Neuron (in vitro differentiated cells): ENCODE results near the gene DYRK1B.
"Not testable (repeated sequence)": the region's sequence is repeated elsewhere in the genome, so short reads cannot be mapped to it uniquely, and the experiment has no call there.

Experiments
- H2AFZ ChIP-seq: one replicate; pipeline ENCODE4 v1.6.1; 2013; ENCODE audit warnings: low read depth, mild to moderate bottlenecking, inconsistent platforms, low read length, moderate library complexity
- H3K27me3 ChIP-seq: one replicate; pipeline ENCODE4 v1.6.1; 2013; ENCODE audit warnings: low read length; ENCODE audit not compliant: insufficient read depth
- H3K36me3 ChIP-seq: one replicate; pipeline ENCODE4 v1.6.1; 2013; ENCODE audit warnings: low read length; ENCODE audit not compliant: insufficient read depth
- H3K4me1 ChIP-seq: one replicate; pipeline ENCODE4 v1.6.1; 2013; ENCODE audit warnings: low read length; ENCODE audit not compliant: insufficient read depth
- H3K4me3 ChIP-seq: 2 replicates; pipeline ENCODE4 v1.5.1; 2013; ENCODE audit warnings: mild to moderate bottlenecking, low read length, moderate library complexity
- H3K9me3 ChIP-seq: one replicate; pipeline ENCODE4 v1.6.1; 2013; ENCODE audit warnings: low read length

DYRK1B gene

GRCh38 chr19:39809368-39809767, 24.6 kb downstream of the DYRK1B start:
- Histone ChIP-seq H3K36me3 (no peaks in the 10 kb centered on the region), H3K9me3 (no peaks in the 10 kb centered on the region), H3K4me1 (no peaks in the 10 kb centered on the region), H3K4me3 (no peak overlapping the region), H3K27me3 (peaks cover 1% of the 10 kb centered on the region), H2AFZ (no peak overlapping the region)

DNA sequence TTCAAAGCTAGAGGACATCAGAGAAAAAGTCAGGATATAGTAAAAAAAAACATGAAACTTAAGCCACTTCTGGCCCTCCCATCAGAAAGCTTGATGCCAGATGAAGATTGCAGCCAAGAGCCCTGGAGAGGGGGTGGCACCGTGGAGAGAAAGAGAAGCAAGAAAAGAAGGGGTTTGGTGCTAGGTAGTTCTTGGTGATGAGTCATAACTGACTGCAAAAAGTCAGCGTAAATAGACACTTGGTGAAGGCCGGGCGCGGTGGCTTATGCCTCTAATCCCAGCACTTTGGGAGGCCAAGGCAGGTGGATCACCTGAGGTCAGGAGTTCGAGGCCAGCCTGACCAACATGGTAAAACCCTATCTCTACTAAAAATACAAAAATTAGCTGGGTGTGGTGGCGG, 25.3 kb downstream of the DYRK1B start:
- H2AFZ ChIP-seq, H3K36me3 ChIP-seq, H3K4me1 ChIP-seq, H3K4me3 ChIP-seq, H3K27me3 ChIP-seq, H3K9me3 ChIP-seq: not testable (repeated sequence)

- no peak overlapping the region for H3K4me3 ChIP-seq
- no peaks in the 10 kb centered on the region for H3K9me3 ChIP-seq
- H3K36me3 ChIP-seq, result no peaks in the 10 kb centered on the region
- H3K27me3 ChIP-seq, result peaks cover 9% of the 10 kb centered on the region
- no peaks in the 10 kb centered on the region for H3K4me1 ChIP-seq
- no peak overlapping the region for H2AFZ ChIP-seq
Measured at GRCh38 chr19:39807846-39808364, 26.1 kb downstream of the DYRK1B start.

- Histone ChIP-seq H2AFZ (no peak overlapping the region), H3K9me3 (no peaks in the 10 kb centered on the region), H3K27me3 (peaks cover 12% of the 10 kb centered on the region), H3K4me3 (no peak overlapping the region), H3K4me1 (no peaks in the 10 kb centered on the region), H3K36me3 (no peaks in the 10 kb centered on the region)
Measured at GRCh38 chr19:39805104-39805503, 28.9 kb downstream of the DYRK1B start.

DNA sequence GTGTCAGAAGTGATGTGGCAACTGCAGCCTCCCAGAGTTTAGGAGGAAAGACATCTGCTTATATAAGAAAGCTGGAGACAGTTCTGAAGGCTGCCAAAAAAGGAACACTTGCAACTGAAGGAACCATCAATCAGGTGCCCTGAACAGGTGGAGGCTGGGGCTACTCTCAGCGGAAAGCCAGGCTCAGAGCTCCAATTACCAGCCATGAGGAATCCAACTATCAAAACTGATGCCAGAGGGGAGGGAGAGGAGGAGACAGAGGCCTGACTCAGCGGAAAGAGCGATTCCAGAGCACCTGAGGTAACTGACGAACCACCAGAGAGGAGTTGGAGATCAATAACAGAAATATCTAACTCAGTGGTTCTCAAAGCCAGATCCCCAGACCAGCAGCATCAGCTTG, 31.0 kb downstream of the DYRK1B start:
- H3K4me1 ChIP-seq, result no peaks in the 10 kb centered on the region
- no peaks in the 10 kb centered on the region for H3K9me3 ChIP-seq

GRCh38 chr19:39797083-39797482, 36.9 kb downstream of the DYRK1B start:
- Histone ChIP-seq H3K4me1 (no peaks in the 10 kb centered on the region), H3K4me3 (no peak overlapping the region), H3K27me3 (peaks cover 12% of the 10 kb centered on the region), H3K9me3 (no peaks in the 10 kb centered on the region), H3K36me3 (no peaks in the 10 kb centered on the region), H2AFZ (no peak overlapping the region)

More for the DNA sequence above, 31.0 kb downstream of the DYRK1B start:
- peaks cover 12% of the 10 kb centered on the region for H3K27me3 ChIP-seq
- H2AFZ ChIP-seq, result no peak overlapping the region
- no peaks in the 10 kb centered on the region for H3K36me3 ChIP-seq
- H3K4me3 ChIP-seq, result no peak overlapping the region

- Histone ChIP-seq H3K4me1 (no peaks in the 10 kb centered on the region), H2AFZ (no peak overlapping the region), H3K9me3 (no peaks in the 10 kb centered on the region), H3K4me3 (no peak overlapping the region), H3K36me3 (no peaks in the 10 kb centered on the region), H3K27me3 (peaks cover 11% of the 10 kb centered on the region)
Measured at GRCh38 chr19:39796000-39796498, 37.9 kb downstream of the DYRK1B start.

GRCh38 chr19:39795001-39795400, 39.0 kb downstream of the DYRK1B start:
- Histone ChIP-seq H3K4me1 (no peaks in the 10 kb centered on the region), H3K27me3 (peaks cover 11% of the 10 kb centered on the region), H3K36me3 (no peaks in the 10 kb centered on the region), H3K9me3 (no peaks in the 10 kb centered on the region), H3K4me3 (no peak overlapping the region), H2AFZ (no peak overlapping the region)

GRCh38 chr19:39792999-39793546, 40.9 kb downstream of the DYRK1B start:
- H2AFZ ChIP-seq, result peak overlapping the region; percentile 69
- H3K27me3 ChIP-seq, result peaks cover 11% of the 10 kb centered on the region
- peak overlapping the region; percentile 55 for H3K4me3 ChIP-seq
- H3K36me3 ChIP-seq, result no peaks in the 10 kb centered on the region
- H3K9me3 ChIP-seq, result no peaks in the 10 kb centered on the region
- H3K4me1 ChIP-seq, result no peaks in the 10 kb centered on the region

DNA sequence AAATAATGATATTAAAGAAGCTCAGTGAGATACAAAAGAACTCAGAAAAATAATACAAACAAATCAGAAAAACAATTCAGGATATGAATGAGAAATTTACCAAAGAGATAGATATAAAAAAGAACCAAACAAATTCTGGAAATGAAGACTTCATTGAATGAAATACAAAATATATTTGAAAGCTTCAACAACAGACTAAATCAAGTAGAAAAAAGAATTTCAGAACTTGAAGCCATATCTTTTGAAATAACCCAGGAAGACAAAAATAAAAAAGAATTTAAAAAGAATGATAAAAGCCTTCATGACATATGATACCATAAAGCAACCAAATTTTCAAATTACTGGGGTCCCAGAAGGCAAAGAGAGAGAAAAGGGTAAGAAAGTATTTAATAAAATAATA, 45.7 kb downstream of the DYRK1B start:
- peaks cover 2% of the 10 kb centered on the region for H3K9me3 ChIP-seq
- no peaks in the 10 kb centered on the region for H3K36me3 ChIP-seq
- peaks cover 3% of the 10 kb centered on the region for H3K27me3 ChIP-seq
- no peaks in the 10 kb centered on the region for H3K4me1 ChIP-seq
- H3K4me3 ChIP-seq, result no peak overlapping the region
- H2AFZ ChIP-seq, result no peak overlapping the region

DNA sequence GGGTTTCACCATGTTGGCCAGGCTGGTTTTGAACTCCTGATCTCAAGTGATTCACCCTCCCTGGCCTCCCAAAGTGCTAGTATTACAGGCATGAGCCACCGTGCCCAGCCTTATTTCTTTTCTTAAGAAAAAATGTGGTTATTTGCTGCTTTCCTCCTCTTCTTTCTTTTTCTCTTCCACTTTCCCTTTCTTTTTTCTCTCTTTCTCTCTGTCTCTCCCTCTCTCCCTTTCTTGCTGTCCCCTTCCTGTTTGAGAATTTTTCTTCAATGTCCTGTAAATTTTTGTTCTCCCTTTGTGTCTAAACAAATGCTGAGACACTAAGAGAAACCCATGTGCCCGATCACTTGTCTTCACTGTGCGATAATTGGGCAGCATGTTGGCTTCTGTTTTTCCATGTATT, 53.1 kb downstream of the DYRK1B start:
- H3K9me3 ChIP-seq, result peaks cover 2% of the 10 kb centered on the region

DNA sequence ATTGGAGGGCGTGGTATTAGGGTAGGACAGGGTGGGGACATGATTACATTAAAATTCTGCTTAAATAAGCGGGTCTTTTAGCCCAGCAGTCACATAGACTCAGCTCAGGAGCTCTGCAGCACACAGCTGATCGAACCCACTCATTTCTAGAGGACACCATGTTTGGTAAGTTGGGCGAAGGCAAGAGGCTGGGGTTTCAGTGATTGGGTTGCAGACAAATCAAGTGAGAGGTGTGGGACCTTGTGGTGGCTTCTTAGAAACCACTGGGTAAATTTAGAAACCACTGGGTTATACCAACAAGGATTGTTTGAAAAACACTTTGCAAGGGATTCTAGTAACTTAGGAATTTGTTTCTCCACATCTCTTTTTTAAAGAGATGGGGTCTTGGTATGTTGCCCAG, 55.2 kb downstream of the DYRK1B start, which contains the start of gene LEUTX:
LEUTX (plus strand) TSS at position 92 of the 400 bp plus-strand sequence; CDS start at position 159, 67 bp downstream.
- Histone ChIP-seq H3K27me3 (peaks cover 8% of the 10 kb centered on the region), H3K36me3 (no peaks in the 10 kb centered on the region), H2AFZ (no peak within 1 kb of the TSS), H3K4me1 (no peaks in the 10 kb centered on the region), H3K4me3 (no peak within 1 kb of the TSS), H3K9me3 (no peaks in the 10 kb centered on the region)

More for the DNA sequence above, 53.1 kb downstream of the DYRK1B start:
- H3K4me3 ChIP-seq, result no peak overlapping the region
- H3K36me3 ChIP-seq, result no peaks in the 10 kb centered on the region
- peaks cover 8% of the 10 kb centered on the region for H3K27me3 ChIP-seq
- no peak overlapping the region for H2AFZ ChIP-seq
- H3K4me1 ChIP-seq, result no peaks in the 10 kb centered on the region
